HepG2 (cell line): Measurements from ENCODE around the gene TEX19. TPM values are rescaled to one million over a fixed set of nuclear protein-coding genes. Genes with fewer than 3 reads are reported as not detected.

Experiments
- ATF7-NPFF ChIP-seq: sonication (generic); formaldehyde crosslinking; IDR thresholded peaks from 2 replicates; pipeline ENCODE4 v1.8.1; 2023; ENCODE audit warnings: mild to moderate bottlenecking, low read depth, missing genetic modification reagents, moderate library complexity
- BHLHE40 ChIP-seq: IDR thresholded peaks from 2 replicates; pipeline ENCODE4 v1.6.1; 2011; ENCODE audit warnings: low read length, improper control_type of control experiment
- E2F5 ChIP-seq: sonication (generic); formaldehyde crosslinking; conservative IDR thresholded peaks from 2 replicates; pipeline ENCODE4 v1.4.0; 2020; ENCODE audit warnings: missing genetic modification reagents
- EP300 ChIP-seq, 3 experiments: sonication (generic) in 1 of 3; formaldehyde crosslinking in 1 of 3; IDR thresholded peaks; 2 replicates each; pipeline versions ENCODE4 v1.5.1 to v1.6.1; 2011 to 2020; ENCODE audit warnings: low read depth in 2 of 3, low read length in 2 of 3, borderline replicate concordance in 1 of 3, improper control_type of control experiment in 1 of 3, mild to moderate bottlenecking in 1 of 3, missing genetic modification reagents in 1 of 3, moderate library complexity in 1 of 3
- GZF1 ChIP-seq: sonication (generic); formaldehyde crosslinking; IDR thresholded peaks from 2 replicates; pipeline ENCODE4 v1.5.1; 2020; ENCODE audit warnings: mild to moderate bottlenecking, missing genetic modification reagents
- HNF4A ChIP-seq: sonication (generic); formaldehyde crosslinking; IDR thresholded peaks from 2 replicates; pipeline ENCODE4 v1.4.0; 2020; ENCODE audit warnings: missing genetic modification reagents
- LRRFIP1 ChIP-seq: sonication (generic); formaldehyde crosslinking; conservative IDR thresholded peaks from 2 replicates; pipeline ENCODE4 v1.4.0; 2020; ENCODE audit warnings: missing genetic modification reagents
- MTERF4 ChIP-seq: sonication (generic); formaldehyde crosslinking; IDR thresholded peaks from 2 replicates; pipeline ENCODE4 v1.8.0; 2023; ENCODE audit warnings: mild to moderate bottlenecking, missing genetic modification reagents
- NR2C2 ChIP-seq: sonication (generic); formaldehyde crosslinking; IDR thresholded peaks from 2 replicates; pipeline ENCODE4 v1.4.0; 2020; ENCODE audit warnings: missing genetic modification reagents, mild to moderate bottlenecking, moderate library complexity, borderline replicate concordance
- PBX2 ChIP-seq: IDR thresholded peaks from 2 replicates; pipeline ENCODE4 v1.6.1; 2016; ENCODE audit warnings: control low read depth
- PHF8 ChIP-seq: sonication (generic); formaldehyde crosslinking; IDR thresholded peaks from 2 replicates; pipeline ENCODE4 v1.5.0; 2020; ENCODE audit warnings: missing genetic modification reagents
- SUZ12 ChIP-seq: fragments of 150-350 bp; IDR thresholded peaks from 2 replicates; pipeline ENCODE4 v1.6.1; 2014; ENCODE audit warnings: low read depth, low read length
- TCF7 ChIP-seq: sonication (generic); IDR thresholded peaks from 2 replicates; pipeline ENCODE4 v1.6.1; 2016; ENCODE audit warnings: antibody characterized with exemption, low read depth
- TP53 ChIP-seq: sonication (generic); formaldehyde crosslinking; conservative IDR thresholded peaks from 2 replicates; pipeline ENCODE4 v1.4.0; 2020; ENCODE audit warnings: missing genetic modification reagents
- ZBTB14 ChIP-seq: sonication (generic); formaldehyde crosslinking; IDR thresholded peaks from 2 replicates; pipeline ENCODE4 v1.4.0; 2020; ENCODE audit warnings: missing genetic modification reagents
- ZKSCAN8 ChIP-seq: IDR thresholded peaks from 2 replicates; pipeline ENCODE4 v1.6.1; 2016; ENCODE audit warnings: borderline replicate concordance, missing genetic modification reagents, missing compliant biosample characterization
- ZNF501 ChIP-seq: sonication (generic); formaldehyde crosslinking; IDR thresholded peaks from 2 replicates; pipeline ENCODE4 v1.5.1; 2020; ENCODE audit warnings: mild to moderate bottlenecking, moderate library complexity, missing genetic modification reagents
- ZNF740 ChIP-seq: sonication (generic); formaldehyde crosslinking; IDR thresholded peaks from 2 replicates; pipeline ENCODE4 v1.4.0; 2020; ENCODE audit warnings: missing genetic modification reagents
- ZNF746 ChIP-seq: sonication (generic); formaldehyde crosslinking; IDR thresholded peaks from 2 replicates; pipeline ENCODE4 v1.8.0; 2022; ENCODE audit warnings: mild to moderate bottlenecking, missing genetic modification reagents
- ZNF781 ChIP-seq: sonication (generic); formaldehyde crosslinking; IDR thresholded peaks from 2 replicates; pipeline ENCODE4 v1.5.1; 2020; ENCODE audit warnings: borderline replicate concordance, mild to moderate bottlenecking, missing genetic modification reagents; ENCODE audit errors: not compliant biosample characterization
- polyA plus RNA-seq, 8 experiments: library from polyadenylated mRNA; depleted of rRNA in 3 of 8; stranded (reverse) in 7 of 8; unstranded in 1 of 8; fragments of >200 nt; fragmentation: Illumina TruSeq in 4 of 8; extraction: Trizol in 4 of 8; gene quantifications; 2 replicates each; pipeline versions ENCODE4 v1.2.1 to v1.2.3, GENCODE V29; 2011 to 2016; ENCODE audit warnings: low read depth in 4 of 8, missing spikeins in 1 of 8, mixed read lengths in 1 of 8; ENCODE audit not compliant: insufficient read depth in 1 of 8
- total RNA-seq, 5 experiments: library from RNA; depleted of rRNA; stranded (reverse); fragments of >200 nt; fragmentation: Illumina TruSeq; extraction: Trizol; gene quantifications; 2 replicates each; pipeline ENCODE4 v1.2.3, GENCODE V29; 2016; ENCODE audit warnings: low read depth in 1 of 5

The TEX19 gene
- total and polyA plus RNA-seq, 2 of the 13 experiments (the other 11 are each of a cell fraction or from before 2014, with no cell fraction given): 1.3 to 6.0 TPM

GRCh38 chr17:82325286-82326180 lies 33.5 kb upstream of the TEX19 start (continued):
- peak; percentile 58; the same call in 1 of the 2 replicates for TF ChIP-seq ZKSCAN8 (CRISPR knock-in tag)
- TF ChIP-seq NR2C2: peak; percentile 88
- TF ChIP-seq ZNF740 (CRISPR knock-in tag): 0 out of 2 replicates have a peak, but pooled peaks have one; percentile 20
- no peak for TF ChIP-seq TCF7
- TF ChIP-seq EP300 (IDR thresholded peaks at IDR 0.05; ENCODE audit: low read depth in 2 of 2, low read length in 2 of 2): peak in 1 of 2 experiments; percentile 56; a peak in 1 of 4 replicates
- TF ChIP-seq EP300 (CRISPR knock-in tag; IDR thresholded peaks at IDR 0.05; ENCODE audit: borderline replicate concordance): no peak
- TF ChIP-seq PHF8 (CRISPR knock-in tag): peak; percentile 50; the same call in 1 of the 2 replicates
- TF ChIP-seq ATF7-NPFF (CRISPR knock-in tag): 0 out of 2 replicates have a peak, but pooled peaks have one; percentile 72
- TF ChIP-seq TP53 (CRISPR knock-in tag): no peak
- no peak for TF ChIP-seq SUZ12
- no peak for TF ChIP-seq LRRFIP1 (CRISPR knock-in tag)
- no peak; the same call in 1 of the 2 replicates for TF ChIP-seq E2F5 (CRISPR knock-in tag)
- TF ChIP-seq ZNF746 (CRISPR knock-in tag): no peak; the same call in none of the 2 replicates
- TF ChIP-seq PBX2: peak; percentile 34
- TF ChIP-seq ZBTB14 (CRISPR knock-in tag): 0 out of 2 replicates have a peak, but pooled peaks have one; percentile 18
- TF ChIP-seq ZNF781: peak; percentile 81
- TF ChIP-seq ZNF501 (CRISPR knock-in tag): peak; percentile 87
- TF ChIP-seq BHLHE40: peak; percentile 60
- TF ChIP-seq MTERF4 (CRISPR knock-in tag): 0 out of 2 replicates have a peak, but pooled peaks have one; percentile 70
- peak; percentile 95 for TF ChIP-seq HNF4A (CRISPR knock-in tag)
- peak; percentile 40; the same call in 1 of the 2 replicates for TF ChIP-seq GZF1 (CRISPR knock-in tag)
